ENCODE results near the gene GPRC5B.
A peak's percentile ranks its signal among the peaks of the same experiment; 100 is the strongest.

Gene GPRC5B

DNA sequence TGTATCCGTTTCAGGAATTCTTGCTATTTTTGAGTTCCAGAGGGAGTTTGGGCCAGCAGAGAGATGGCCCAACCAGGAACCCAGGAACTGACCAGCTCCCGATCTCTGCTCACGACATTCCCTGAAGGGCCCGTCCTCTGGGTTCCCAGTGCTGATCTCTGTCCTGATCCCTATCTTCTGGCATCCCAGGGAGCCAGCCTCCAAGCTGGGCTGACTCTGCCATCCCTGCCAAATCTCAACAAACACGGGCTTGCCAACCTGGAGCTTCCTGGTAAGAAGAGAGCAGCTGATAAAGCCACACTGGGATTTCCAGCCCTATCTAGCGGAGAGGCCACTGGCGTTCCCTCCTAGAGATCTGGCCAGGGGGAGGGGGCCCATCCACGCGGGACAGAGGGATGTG, 16.2 kb downstream of the GPRC5B start:
- no peak for DNase-seq

DNA sequence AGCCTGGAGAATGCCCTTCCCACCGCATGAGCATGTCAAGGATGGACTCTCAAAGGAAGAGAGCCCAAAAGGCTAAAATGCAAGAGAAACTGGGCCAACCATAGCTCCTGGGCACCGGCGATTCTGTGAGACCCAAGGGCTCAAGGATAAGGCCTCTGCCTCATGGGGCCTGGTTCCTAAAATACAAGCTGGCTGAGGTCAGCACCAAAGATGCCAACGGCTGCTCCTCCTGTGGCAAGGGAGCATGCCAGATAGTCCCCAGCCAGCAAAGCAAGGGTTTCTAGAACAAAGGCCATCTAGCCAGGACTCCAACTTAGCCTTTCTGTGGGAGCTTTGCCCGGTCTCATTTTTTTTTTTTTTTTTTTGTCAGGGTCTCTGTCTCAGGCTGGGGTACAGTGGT, 20.1 kb downstream of the GPRC5B start:
- no peak for DNase-seq

DNA sequence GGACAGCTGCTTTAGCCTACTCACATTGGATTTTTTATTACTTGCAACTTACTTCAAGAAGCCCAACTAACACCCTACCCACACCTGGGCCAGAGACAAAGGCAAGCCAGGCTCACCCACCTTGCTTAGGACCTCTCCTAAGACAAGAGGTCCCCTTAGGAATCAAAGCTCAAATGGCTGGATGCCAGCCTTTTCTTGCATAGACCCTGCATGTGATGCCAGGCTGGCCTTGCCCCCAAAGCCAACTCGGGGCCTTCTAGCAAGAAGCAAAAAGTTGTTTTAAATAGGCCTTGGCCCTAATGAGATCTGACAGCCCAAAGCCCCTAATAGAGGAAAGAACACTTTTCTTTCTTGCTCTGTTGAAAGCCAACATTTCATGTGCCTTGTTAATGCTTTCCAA, 20.7 kb downstream of the GPRC5B start:
- no peak for DNase-seq

DNA sequence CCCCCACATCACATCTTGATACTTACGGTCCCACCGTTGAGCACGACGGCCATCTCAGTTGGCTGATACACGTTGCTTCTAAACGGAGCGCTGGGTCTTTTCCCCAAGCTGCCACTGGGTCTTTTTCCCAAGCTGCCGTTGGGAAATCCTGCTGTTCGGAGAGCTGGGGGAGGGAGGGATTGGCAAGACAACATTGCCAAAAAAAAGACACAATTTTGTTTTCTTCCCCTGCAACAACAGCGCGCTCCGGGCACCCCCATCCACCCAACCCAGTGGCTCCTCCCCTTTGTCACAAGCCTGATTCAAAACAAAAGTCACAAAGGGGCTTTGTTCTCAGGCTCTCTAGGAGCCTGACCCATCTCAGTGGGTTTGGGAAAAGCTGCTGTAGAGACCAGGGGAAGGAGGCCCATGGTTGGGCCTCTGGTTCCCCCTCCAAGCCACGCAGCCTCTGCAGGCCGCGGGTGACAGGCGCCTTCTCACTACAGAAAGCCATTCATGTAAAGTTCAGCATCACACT, 22.8 kb downstream of the GPRC5B start:
- no peak for DNase-seq

GRCh38 chr16:19861133-19861532, 23.5 kb downstream of the GPRC5B start:
- DNase-seq: no peak

DNA sequence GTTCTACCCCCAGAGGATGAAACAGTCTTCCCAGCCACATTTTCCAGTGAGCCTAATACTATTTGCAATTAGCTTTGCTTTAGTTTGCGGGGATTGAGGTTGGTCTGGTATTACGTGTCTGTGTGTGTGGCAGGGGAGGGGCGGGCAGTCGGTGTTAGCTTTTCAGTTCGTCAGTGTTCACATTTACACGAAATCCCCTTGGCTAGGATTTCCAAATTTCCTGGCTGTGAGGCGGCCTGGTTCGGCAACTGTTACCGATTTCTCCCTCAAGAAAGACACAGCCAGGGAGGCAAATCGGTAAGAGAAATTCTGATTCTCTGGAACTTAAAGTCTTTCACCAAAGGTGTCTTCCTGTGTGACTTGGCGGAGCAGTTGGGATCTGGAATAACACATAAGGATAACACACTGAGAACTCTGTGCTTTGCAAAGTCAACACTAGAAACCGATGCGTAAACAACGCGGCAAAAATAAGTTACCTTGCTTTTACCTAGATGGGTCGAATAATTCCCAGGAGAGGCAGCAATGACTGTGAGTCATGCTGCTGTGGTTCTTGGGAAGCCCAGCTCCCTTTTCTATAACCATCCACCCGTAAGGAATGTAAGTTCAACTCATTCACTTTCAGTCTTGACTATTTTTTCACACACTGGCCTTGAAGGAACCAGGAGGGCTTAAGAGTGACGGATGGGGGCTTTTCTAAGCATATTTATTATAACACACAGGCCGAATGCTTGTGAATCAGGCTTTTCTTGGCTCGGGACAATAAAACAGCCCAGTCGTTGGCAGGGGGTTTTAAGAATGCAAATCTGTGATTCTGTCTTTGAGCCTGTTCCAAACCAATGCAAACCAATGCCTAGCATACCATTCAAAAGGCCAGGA, 24.2 kb downstream of the GPRC5B start:
- peak; percentile 75 for DNase-seq

GRCh38 chr16:19859603-19860002, 25.0 kb downstream of the GPRC5B start:
- no peak for DNase-seq

DNA sequence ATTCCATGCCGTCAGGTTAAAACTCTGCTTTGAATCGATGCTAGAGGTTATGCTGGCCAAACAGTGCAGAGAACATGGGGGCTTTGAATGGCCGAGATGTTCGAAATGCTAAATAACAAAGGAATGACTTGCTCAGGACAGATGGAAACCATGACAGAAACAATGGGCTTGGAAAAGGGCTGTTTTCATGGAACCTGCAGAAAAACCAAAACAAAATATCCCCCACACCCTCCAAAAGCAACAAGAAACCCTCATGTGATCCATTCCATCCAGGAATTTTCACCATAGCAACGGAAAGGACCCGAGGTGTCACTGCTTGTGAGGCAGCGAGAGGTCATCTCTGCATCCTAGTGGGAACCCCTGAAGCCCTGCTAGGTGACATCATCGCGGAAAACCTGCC, 25.5 kb downstream of the GPRC5B start:
- no peak for DNase-seq

GRCh38 chr16:19858340-19859018, 26.2 kb downstream of the GPRC5B start:
- DNase-seq: peak; percentile 4

DNA sequence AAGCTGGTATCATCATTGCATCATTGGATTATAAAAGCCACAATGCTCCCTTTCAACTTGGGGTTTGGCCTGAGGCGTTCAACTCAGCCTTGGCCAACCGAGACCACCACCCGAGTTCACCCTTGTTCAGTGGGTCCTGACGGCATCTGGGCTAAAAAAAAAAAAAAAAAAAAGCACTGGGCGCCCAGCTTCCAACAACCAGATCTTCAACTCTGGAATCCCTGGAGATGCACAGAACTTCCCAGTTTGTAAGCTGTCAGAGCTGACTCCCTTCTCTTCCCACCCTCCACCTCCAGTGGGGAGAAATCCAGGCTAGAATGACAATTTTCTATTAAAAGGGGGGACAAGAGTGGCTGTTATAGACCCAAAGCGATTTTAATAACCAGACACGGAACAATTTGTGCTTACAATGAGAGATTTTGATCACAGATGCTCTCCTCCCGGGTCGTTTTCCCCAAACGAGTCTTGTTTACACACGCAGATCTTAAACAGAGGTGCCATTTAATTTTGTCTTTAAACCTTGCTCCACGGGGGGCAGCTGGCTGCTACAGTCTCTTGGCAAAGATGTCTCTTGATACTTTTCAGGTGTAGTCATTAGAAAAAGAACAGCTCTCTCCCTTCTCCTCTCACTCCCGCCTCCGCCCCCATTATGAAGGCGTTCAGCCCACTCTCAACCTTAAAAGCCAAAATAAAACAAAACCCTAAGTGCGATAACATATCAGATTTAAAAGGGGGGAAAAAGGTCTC, 26.9 kb downstream of the GPRC5B start:
- no peak for DNase-seq

DNA sequence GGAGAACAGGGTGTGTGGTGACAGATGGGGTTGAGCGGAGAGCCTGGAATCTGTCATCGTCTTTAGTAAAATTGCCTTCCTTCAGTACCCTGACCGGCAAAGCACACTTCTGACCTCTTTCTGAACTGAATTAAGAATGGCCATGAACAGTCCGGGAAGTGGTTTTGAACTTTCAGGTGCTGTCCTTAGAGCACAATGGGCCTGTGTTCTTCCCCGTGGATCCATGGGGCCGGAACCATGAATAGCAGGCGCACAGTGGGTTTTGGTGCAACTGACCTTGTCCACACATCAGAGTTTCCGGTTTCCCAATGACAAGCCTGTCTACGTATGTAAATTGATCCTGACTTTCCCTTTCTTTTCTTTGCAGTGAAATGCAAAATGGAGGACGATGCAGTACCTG, 28.5 kb downstream of the GPRC5B start:
- DNase-seq: no peak

DNA sequence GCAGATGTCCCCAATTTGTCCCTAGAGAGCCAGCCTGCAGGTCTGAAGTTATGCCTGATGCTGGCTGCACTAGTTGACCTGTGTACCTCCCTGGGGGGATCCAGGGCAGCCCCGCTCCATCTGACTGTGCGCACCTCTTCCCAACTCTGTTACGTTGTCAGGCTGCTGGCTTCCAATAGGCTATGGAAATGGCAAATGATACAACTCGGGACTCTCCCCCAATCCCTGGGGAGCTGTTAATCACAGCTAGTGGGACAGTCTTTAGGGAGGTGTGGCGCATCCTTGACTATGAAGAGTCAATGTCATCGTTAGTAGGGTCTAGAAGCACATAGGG, 30.1 kb downstream of the GPRC5B start:
- DNase-seq: no peak

GRCh38 chr16:19853742-19854542, 30.7 kb downstream of the GPRC5B start:
- no peak for DNase-seq

- no peak for DNase-seq
Observed at GRCh38 chr16:19853132-19853741, 31.4 kb downstream of the GPRC5B start.

GRCh38 chr16:19851476-19851875, 33.2 kb downstream of the GPRC5B start:
- DNase-seq: no peak

DNA sequence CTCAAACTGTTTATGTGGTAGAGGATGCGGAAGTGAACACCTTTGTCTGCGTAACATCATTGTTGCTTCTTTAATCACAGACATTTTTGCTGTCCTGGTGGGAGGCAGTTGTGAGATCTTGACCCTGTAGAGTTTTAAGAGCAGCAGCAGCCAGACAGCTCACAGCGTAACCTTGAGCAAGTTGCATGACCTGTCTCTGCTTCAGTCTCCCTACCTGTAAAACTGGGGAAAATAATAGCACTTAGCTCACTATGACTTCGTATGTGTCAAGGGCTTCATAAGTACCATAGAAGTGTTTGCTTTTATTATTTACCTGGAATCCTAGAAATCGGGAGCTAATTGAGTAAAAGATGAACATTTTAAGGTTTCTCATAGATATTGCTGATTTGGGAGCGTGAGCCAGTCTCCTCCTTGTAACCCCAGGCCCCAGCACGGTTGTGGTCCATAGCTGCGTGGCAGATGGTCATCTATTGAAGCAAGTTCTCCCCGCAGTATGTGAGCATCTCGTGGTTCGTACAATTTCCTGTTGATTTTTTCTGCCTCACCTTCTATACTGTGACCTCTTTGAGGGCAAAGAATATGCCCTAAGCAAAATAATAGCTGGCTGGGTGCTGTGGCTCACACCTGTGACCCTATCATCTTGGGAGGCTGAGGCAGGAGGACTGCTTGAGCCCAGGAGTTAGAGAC, 34.4 kb downstream of the GPRC5B start:
- DNase-seq: no peak

- no peak for DNase-seq
Observed at GRCh38 chr16:19848756-19849155, 35.9 kb downstream of the GPRC5B start.

DNA sequence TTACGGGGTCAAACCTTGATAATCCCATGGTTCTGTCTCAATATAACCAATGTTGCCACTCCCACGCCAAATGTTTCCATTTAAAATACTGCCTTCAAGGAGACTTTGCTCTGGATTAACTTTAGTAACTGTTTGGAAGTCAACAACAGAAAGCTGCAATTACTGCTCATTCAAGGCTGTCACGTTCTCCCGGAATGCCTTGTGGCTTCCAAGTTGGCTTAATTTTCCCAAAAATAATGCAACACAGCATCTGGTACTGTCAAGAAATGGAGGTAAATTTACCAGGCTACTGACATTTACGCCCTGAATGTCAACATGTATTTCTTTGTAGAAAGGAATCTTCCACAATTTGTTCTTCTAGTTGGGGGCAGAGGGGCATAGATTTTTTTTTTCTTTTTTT, 38.2 kb downstream of the GPRC5B start:
- DNase-seq: no peak

DNA sequence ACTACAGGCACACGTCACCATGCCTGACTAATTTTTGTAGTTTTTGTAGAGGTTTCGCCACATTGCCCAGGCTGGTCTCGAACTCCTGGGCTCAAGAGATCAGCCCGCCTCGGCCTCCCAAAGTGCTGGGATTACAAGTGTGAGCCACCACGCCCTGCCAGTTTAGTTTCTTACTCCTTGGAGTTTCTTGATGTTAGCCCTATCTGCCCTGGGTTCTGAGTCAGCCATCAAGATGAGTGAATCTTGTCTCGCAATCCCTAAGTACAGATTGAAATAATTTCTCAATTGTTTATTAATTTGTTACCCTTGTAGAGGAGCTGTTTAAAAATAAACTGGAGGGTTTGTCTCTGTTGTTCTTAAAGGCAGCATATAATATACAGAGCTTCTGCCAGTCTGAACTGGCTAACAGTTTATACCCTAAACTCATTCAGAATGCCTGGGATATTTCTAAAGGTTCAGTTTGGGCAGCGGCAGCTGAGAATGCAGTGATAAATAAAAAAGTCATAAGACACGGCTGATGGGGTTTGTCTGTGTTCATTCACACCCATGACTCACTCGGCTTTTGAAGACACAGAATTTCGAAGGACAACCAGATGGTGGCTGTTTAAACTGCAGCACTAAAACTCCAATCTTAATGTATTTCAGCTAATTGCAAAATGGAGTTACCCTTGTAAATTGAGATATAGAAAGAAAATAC, 39.6 kb downstream of the GPRC5B start:
- peak; percentile 73 for DNase-seq

DNA sequence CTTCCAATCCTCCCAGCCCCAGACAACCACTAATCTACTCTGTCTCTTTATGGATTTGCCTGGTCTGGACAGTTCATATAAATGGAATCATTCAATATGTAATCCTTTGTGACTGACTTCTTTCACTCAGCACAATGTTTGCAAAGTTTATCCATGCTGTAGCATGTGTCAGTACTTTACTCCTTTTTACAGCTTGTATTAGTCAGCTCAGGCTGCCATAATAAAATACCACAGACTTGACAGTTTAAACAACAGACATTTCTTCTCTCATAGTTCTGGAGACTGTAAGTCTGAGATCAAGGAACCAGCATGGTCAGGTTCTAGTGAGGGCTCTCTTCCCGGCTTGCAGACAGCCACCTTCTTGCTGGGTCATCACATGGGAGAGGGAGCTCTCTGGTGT, 41.3 kb downstream of the GPRC5B start:
- peak; percentile 26 for DNase-seq
